Activated naive CD4-positive, alpha-beta T cell treated with anti-CD3 and anti-CD28 coated beads, Interleukin-2, amount 10 ng/mL, durations not matched to agents 7 days and 5 days (primary cell): ENCODE results near the gene CCM2.

Experiments
- CTCF ChIA-PET: fragments of 350-600 bp; sonication (Branson Sonifier 250); formaldehyde crosslinking; loops from one replicate; lab custom pipeline; 2021; ENCODE audit warnings: antibody characterized with exemption; lab: Charles Lee
- DNase-seq: peaks from one replicate; pipeline ENCODE4 v3.0.0-alpha.2; 2020
- H3K27ac Mint-ChIP-seq: one replicate; pipeline ENCODE4 v1.8.0; 2021; ENCODE audit warnings: mild to moderate bottlenecking, moderate library complexity, mixed read lengths
- H3K27me3 Mint-ChIP-seq: one replicate; pipeline ENCODE4 v1.8.0; 2021; ENCODE audit warnings: mild to moderate bottlenecking, mixed read lengths
- H3K36me3 Mint-ChIP-seq: one replicate; pipeline ENCODE4 v1.8.0; 2021; ENCODE audit warnings: mixed read lengths
- H3K4me1 Mint-ChIP-seq: one replicate; pipeline ENCODE4 v1.8.0; 2021; ENCODE audit warnings: mixed read lengths
- H3K4me3 Mint-ChIP-seq: one replicate; pipeline ENCODE4 v1.8.0; 2021; ENCODE audit warnings: mild to moderate bottlenecking, moderate library complexity, mixed read lengths
- H3K9me3 Mint-ChIP-seq: one replicate; pipeline ENCODE4 v1.8.0; 2021; ENCODE audit warnings: mixed read lengths

The CCM2 gene

DNA sequence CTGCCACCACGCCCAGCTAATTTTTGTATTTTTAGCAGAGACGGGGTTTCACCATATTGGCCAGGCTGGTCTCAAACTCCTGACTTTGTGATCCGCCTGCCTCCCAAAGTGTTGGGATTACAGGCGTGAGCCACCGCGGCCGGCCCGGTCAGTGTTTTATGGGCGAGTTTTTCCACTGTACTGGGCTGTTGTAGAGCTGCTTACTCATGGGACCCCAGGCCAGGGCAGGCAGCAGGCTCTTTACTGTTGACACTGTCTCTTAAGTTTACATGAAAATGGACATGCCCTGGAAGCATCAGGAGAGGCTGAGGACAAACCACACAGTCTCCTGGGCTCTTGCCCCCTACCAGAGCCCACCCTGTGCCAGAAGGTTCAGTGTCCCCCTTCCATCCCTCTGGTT is 77.6 kb downstream of the CCM2 start:
- Mint-ChIP-seq H3K27me3 (peaks cover 4% of the 10 kb centered on the region), H3K4me3 (no peak overlapping the region), H3K36me3 (peaks cover 33% of the 10 kb centered on the region), H3K27ac (no peak overlapping the region), H3K9me3 (no peaks in the 10 kb centered on the region), H3K4me1 (no peaks in the 10 kb centered on the region)
- DNase-seq: no peak
- CTCF ChIA-PET: no interaction called here

GRCh38 chr7:45078125-45078681 is 78.2 kb downstream of the CCM2 start:
- Mint-ChIP-seq H3K27ac (peak overlapping the region; percentile 19), H3K36me3 (peaks cover 27% of the 10 kb centered on the region), H3K27me3 (peaks cover 4% of the 10 kb centered on the region), H3K9me3 (no peaks in the 10 kb centered on the region), H3K4me1 (no peaks in the 10 kb centered on the region), H3K4me3 (no peak overlapping the region)
- DNase-seq: no peak
- CTCF ChIA-PET: no interaction called here

GRCh38 chr7:45080265-45080957 is 80.4 kb downstream of the CCM2 start:
- H3K27me3 Mint-ChIP-seq: peaks cover 13% of the 10 kb centered on the region
- H3K4me1 Mint-ChIP-seq: no peaks in the 10 kb centered on the region
- H3K27ac Mint-ChIP-seq: peak overlapping the region; percentile 69
- no peak overlapping the region for H3K4me3 Mint-ChIP-seq
- CTCF ChIA-PET: interaction anchor here (1.8 to 2.5 kb wide), 2 partner anchors 10 to 56 kb away, joined by 7 to 21 read pairs; no protein-coding TSS in a partner anchor
- peaks cover 11% of the 10 kb centered on the region for H3K36me3 Mint-ChIP-seq
- peak; percentile 40 for DNase-seq
- no peaks in the 10 kb centered on the region for H3K9me3 Mint-ChIP-seq

- Mint-ChIP-seq H3K4me1 (no peaks in the 10 kb centered on the region), H3K9me3 (no peaks in the 10 kb centered on the region), H3K4me3 (no peak overlapping the region), H3K27me3 (peaks cover 20% of the 10 kb centered on the region), H3K36me3 (peaks cover 7% of the 10 kb centered on the region), H3K27ac (peak overlapping the region; percentile 69)
- DNase-seq: no peak
- CTCF ChIA-PET: interaction anchor here (1.8 to 2.5 kb wide), 2 partner anchors 10 to 55 kb away, joined by 7 to 21 read pairs; no protein-coding TSS in a partner anchor
Observed at GRCh38 chr7:45080958-45081669, 81.1 kb downstream of the CCM2 start.

- Mint-ChIP-seq H3K36me3 (peaks cover 3% of the 10 kb centered on the region), H3K4me1 (no peaks in the 10 kb centered on the region), H3K27me3 (peaks cover 25% of the 10 kb centered on the region), H3K27ac (no peak overlapping the region), H3K4me3 (no peak overlapping the region), H3K9me3 (no peaks in the 10 kb centered on the region)
- CTCF ChIA-PET: interaction anchor here (1.8 to 2.5 kb wide), 2 partner anchors 11 to 54 kb away, joined by 7 to 21 read pairs; no protein-coding TSS in a partner anchor
- no peak for DNase-seq
Observed at GRCh38 chr7:45081670-45081974, 81.6 kb downstream of the CCM2 start.

- CTCF ChIA-PET: interaction anchor here (2.5 kb wide), 1 partner anchor 54 kb away, joined by 21 read pairs; no protein-coding TSS in a partner anchor
- no peak for DNase-seq
Observed at GRCh38 chr7:45082031-45082830, 82.2 kb downstream of the CCM2 start.

DNA sequence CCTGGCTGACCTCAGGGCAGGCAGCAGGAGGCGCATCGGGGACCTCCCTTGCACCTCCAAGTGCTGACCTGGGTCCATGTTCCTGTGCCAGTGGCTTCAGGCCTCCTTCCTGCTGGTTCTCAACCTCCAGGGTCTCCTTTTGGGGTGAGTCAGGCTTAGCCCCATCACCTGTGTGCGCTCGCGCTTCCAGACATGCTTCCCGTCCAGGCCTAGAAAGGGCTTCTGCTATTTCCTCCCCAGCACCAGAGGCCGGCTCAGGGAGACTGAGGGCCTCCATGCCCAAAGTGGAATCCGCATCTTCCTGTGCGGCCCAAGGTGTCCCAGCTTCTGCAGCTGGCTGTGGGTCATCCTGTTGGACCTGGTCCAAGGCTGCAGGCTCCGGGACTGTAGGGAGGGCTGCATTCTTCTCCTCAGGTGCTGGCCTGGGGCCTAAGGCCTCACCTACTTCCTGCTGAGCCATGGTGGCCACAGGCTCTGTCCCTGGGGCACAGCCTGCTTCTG is 82.9 kb downstream of the CCM2 start:
- Mint-ChIP-seq H3K27ac (no peak overlapping the region), H3K4me1 (no peaks in the 10 kb centered on the region), H3K36me3 (no peaks in the 10 kb centered on the region), H3K27me3 (peaks cover 38% of the 10 kb centered on the region), H3K9me3 (no peaks in the 10 kb centered on the region), H3K4me3 (no peak overlapping the region)
- CTCF ChIA-PET: no interaction called here
- no peak for DNase-seq

More at GRCh38 chr7:45082031-45082830, 82.2 kb downstream of the CCM2 start:
- Mint-ChIP-seq H3K4me3 (no peak overlapping the region), H3K27me3 (peaks cover 31% of the 10 kb centered on the region), H3K4me1 (no peaks in the 10 kb centered on the region), H3K36me3 (no peaks in the 10 kb centered on the region), H3K9me3 (no peaks in the 10 kb centered on the region), H3K27ac (no peak overlapping the region)

GRCh38 chr7:45084336-45084735 is 84.3 kb downstream of the CCM2 start:
- CTCF ChIA-PET: no interaction called here
- Mint-ChIP-seq H3K9me3 (no peaks in the 10 kb centered on the region), H3K27me3 (peaks cover 50% of the 10 kb centered on the region)

GRCh38 chr7:45084901-45085618 is 85.1 kb downstream of the CCM2 start:
- H3K4me1 Mint-ChIP-seq: peaks cover 9% of the 10 kb centered on the region
- H3K27me3 Mint-ChIP-seq: peaks cover 57% of the 10 kb centered on the region
- no peak for DNase-seq
- no peak overlapping the region for H3K4me3 Mint-ChIP-seq
- no peak overlapping the region for H3K27ac Mint-ChIP-seq
- H3K9me3 Mint-ChIP-seq: no peaks in the 10 kb centered on the region
- CTCF ChIA-PET: interaction anchor here (0.7 to 1.0 kb wide), 2 partner anchors 51 to 564 kb away, joined by 3 read pairs; no protein-coding TSS in a partner anchor
- no peaks in the 10 kb centered on the region for H3K36me3 Mint-ChIP-seq

More at GRCh38 chr7:45084336-45084735, 84.3 kb downstream of the CCM2 start:
- H3K27ac Mint-ChIP-seq: no peak overlapping the region
- H3K4me3 Mint-ChIP-seq: no peak overlapping the region
- H3K36me3 Mint-ChIP-seq: no peaks in the 10 kb centered on the region
- peaks cover 3% of the 10 kb centered on the region for H3K4me1 Mint-ChIP-seq
- no peak for DNase-seq

DNA sequence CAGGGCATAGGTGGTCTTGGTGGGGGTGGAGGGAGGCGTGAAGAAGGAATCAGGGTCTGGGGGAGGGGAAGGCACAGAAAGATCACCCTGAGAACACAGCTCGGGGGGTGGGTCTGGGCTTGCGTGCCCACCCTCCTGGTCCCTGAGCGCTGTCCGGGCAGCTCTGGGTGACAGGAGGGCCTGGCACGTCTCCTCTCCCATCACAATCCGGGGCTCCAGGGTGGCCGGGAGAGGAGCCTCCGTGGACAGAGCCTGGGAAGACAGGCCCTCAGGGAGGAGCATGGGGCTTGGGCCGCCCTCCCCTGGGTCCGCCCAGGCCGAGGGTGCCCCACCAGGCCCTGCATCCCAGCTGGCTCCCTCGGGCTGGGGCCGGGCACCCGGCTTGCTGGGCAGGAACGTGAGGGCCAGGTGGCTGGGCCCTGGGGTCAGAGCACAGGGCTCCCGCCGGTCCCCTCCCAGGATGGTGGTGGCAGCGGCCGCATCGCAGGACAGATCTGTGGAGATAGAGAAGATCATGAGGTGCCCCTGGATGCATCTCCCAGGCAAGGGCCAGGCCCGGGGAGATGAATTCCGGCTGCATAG is 85.7 kb downstream of the CCM2 start:
- Mint-ChIP-seq H3K27ac (no peak overlapping the region), H3K4me1 (peaks cover 9% of the 10 kb centered on the region), H3K9me3 (no peaks in the 10 kb centered on the region), H3K36me3 (no peaks in the 10 kb centered on the region), H3K4me3 (no peak overlapping the region), H3K27me3 (peaks cover 62% of the 10 kb centered on the region)
- CTCF ChIA-PET: interaction anchor here (0.7 to 1.0 kb wide), 2 partner anchors 50 to 564 kb away, joined by 3 read pairs; no protein-coding TSS in a partner anchor
- DNase-seq: no peak

GRCh38 chr7:45086331-45087065 is 86.5 kb downstream of the CCM2 start:
- no peaks in the 10 kb centered on the region for H3K36me3 Mint-ChIP-seq
- H3K27me3 Mint-ChIP-seq: peaks cover 61% of the 10 kb centered on the region
- DNase-seq: no peak
- no peak overlapping the region for H3K4me3 Mint-ChIP-seq
- no peak overlapping the region for H3K27ac Mint-ChIP-seq
- H3K4me1 Mint-ChIP-seq: peaks cover 9% of the 10 kb centered on the region
- CTCF ChIA-PET: interaction anchor here (1.4 kb wide), 1 partner anchor 50 kb away, joined by 4 read pairs; no protein-coding TSS in a partner anchor
- H3K9me3 Mint-ChIP-seq: no peaks in the 10 kb centered on the region

GRCh38 chr7:45087301-45088145 is 87.5 kb downstream of the CCM2 start:
- DNase-seq: no peak

More at GRCh38 chr7:45087301-45088145, 87.5 kb downstream of the CCM2 start:
- no peaks in the 10 kb centered on the region for H3K36me3 Mint-ChIP-seq
- H3K27me3 Mint-ChIP-seq: peaks cover 72% of the 10 kb centered on the region
- H3K9me3 Mint-ChIP-seq: no peaks in the 10 kb centered on the region
- CTCF ChIA-PET: interaction anchor here (1.4 kb wide), 1 partner anchor 48 kb away, joined by 4 read pairs; no protein-coding TSS in a partner anchor
- H3K27ac Mint-ChIP-seq: no peak overlapping the region
- H3K4me1 Mint-ChIP-seq: peaks cover 9% of the 10 kb centered on the region
- no peak overlapping the region for H3K4me3 Mint-ChIP-seq
